CD8-positive, alpha-beta memory T cell (primary cell): ENCODE data around the gene MRTFB. TPM values are rescaled to one million over a fixed set of nuclear protein-coding genes. Genes with fewer than 3 reads are reported as not detected.
A peak's percentile ranks its signal among the peaks of the same experiment; 100 is the strongest.

Experiments
- CTCF ChIA-PET: fragments of 350-600 bp; sonication (Branson Sonifier 250); formaldehyde crosslinking; loops from one replicate; lab custom pipeline; 2021; ENCODE audit warnings: antibody characterized with exemption; lab: Charles Lee
- POLR2A ChIA-PET: fragments of 350-600 bp; sonication (Branson Sonifier 250); formaldehyde crosslinking; loops from one replicate; lab custom pipeline; 2021; ENCODE audit warnings: antibody characterized with exemption; lab: Charles Lee
- DNase-seq, 5 donors: peaks; one replicate each; pipeline versions ENCODE4 v3.0.0 to v3.0.0-alpha.2; 2020 to 2022; ENCODE audit warnings: mixed read lengths in 1 of 5
- H3K27ac ChIP-seq: one replicate; pipeline ENCODE4 v1.7.0; 2013; ENCODE audit warnings: low read depth, mild to moderate bottlenecking, low read length, moderate library complexity
- H3K27me3 ChIP-seq: 2 replicates; pipeline ENCODE4 v1.7.0; 2013; ENCODE audit warnings: low read length, mild to moderate bottlenecking; ENCODE audit not compliant: insufficient read depth, poor library complexity, severe bottlenecking
- H3K36me3 ChIP-seq: 2 replicates; pipeline ENCODE4 v1.7.0; 2013; ENCODE audit warnings: mild to moderate bottlenecking, low read length, moderate library complexity; ENCODE audit not compliant: insufficient read depth
- H3K4me1 ChIP-seq: 2 replicates; pipeline ENCODE4 v1.7.0; 2013; ENCODE audit warnings: mild to moderate bottlenecking, low read length, moderate library complexity; ENCODE audit not compliant: insufficient read depth
- H3K4me3 ChIP-seq: 2 replicates; pipeline ENCODE4 v1.7.0; 2013; ENCODE audit warnings: mild to moderate bottlenecking, low read length
- H3K9me3 ChIP-seq: 2 replicates; pipeline ENCODE4 v1.7.0; 2013; ENCODE audit warnings: mild to moderate bottlenecking, low read length
- H3K27ac Mint-ChIP-seq, 8 donors: one replicate each; pipeline ENCODE4 v1.8.0; 2020 to 2021; ENCODE audit warnings: mixed read lengths in 8 of 8, mild to moderate bottlenecking in 6 of 8, inconsistent platforms in 3 of 8, moderate library complexity in 3 of 8
- H3K27me3 Mint-ChIP-seq, 2 donors: one replicate each; pipeline ENCODE4 v1.8.0; 2020 to 2021; ENCODE audit warnings: mixed read lengths in 2 of 2, mild to moderate bottlenecking in 1 of 2, moderate library complexity in 1 of 2
- H3K36me3 Mint-ChIP-seq, 3 donors: one replicate each; pipeline ENCODE4 v1.8.0; 2020 to 2021; ENCODE audit warnings: mixed read lengths in 3 of 3, inconsistent platforms in 1 of 3, mild to moderate bottlenecking in 1 of 3
- H3K4me1 Mint-ChIP-seq, 3 donors: one replicate each; pipeline ENCODE4 v1.8.0; 2020 to 2021; ENCODE audit warnings: mixed read lengths in 3 of 3, inconsistent platforms in 1 of 3, mild to moderate bottlenecking in 1 of 3
- H3K4me3 Mint-ChIP-seq, 7 donors: one replicate each; pipeline ENCODE4 v1.8.0; 2020 to 2021; ENCODE audit warnings: mixed read lengths in 7 of 7, mild to moderate bottlenecking in 6 of 7, moderate library complexity in 4 of 7, inconsistent platforms in 2 of 7
- H3K9me3 Mint-ChIP-seq, 5 donors: one replicate each; pipeline ENCODE4 v1.8.0; 2020 to 2022; ENCODE audit warnings: mixed read lengths in 5 of 5, mild to moderate bottlenecking in 3 of 5, moderate library complexity in 2 of 5, inconsistent platforms in 1 of 5
- polyA plus RNA-seq: library from polyadenylated mRNA; unstranded; fragments of 300-500 nt; fragmentation: Illumina TruSeq; gene quantifications from one replicate; pipeline ENCODE4 v1.2.3, GENCODE V29; 2021
- total RNA-seq, 2 experiments: library from RNA; stranded (reverse); gene quantifications; one replicate each; pipeline ENCODE4 v1.2.3, GENCODE V29; 2021

The MRTFB gene
- total and polyA plus RNA-seq, 3 experiments from 2014 or later: 6.5 to 12.2 (median 12.0) TPM

DNA sequence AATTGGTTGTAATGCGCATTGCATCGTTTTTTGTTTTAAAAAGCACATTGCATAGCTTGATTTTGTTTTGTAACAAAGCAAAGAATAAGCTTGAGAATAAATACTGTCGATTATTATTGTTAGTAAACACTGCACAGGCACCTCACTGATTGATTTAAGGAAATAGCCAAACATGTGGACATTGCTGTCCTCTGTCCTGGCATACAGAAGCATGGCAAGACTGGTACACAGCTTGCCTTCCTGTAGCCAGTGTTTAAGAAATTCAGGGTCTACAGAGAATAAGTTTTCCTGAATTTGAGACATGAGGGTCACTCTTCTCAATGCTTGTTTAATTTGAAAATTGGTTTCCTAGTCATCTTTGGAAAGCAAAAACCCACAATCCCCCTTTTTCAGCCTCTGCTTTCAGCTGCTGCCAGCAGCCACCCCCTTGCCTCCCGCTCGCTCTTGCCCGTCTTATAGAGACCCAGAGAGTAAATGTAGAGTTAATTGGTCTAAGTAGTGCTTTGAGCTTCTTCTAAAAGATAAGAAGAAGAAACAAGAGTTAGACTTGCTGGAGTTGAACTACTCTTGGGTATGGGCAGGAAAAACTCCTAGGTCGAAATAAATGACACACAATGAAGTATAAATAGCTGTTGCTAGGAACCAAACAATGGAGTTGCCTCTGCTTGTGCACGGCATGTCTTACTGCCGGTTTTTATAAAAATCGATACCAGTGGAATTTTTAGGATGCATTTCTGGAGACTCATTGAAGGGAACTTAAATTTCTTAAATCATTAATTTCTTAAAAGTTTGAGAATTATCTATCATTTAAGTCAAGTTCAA is 116.6 kb downstream of the MRTFB start:
- Histone ChIP-seq H3K4me3 (no peak overlapping the region), H3K9me3 (no peaks in the 10 kb centered on the region), H3K27ac (no peak overlapping the region), H3K4me1 (peaks cover 11% of the 10 kb centered on the region), H3K36me3 (no peaks in the 10 kb centered on the region), H3K27me3 (no peaks in the 10 kb centered on the region)
- Mint-ChIP-seq H3K27me3 (no peaks in the 10 kb centered on the region), H3K27ac (no peak overlapping the region), H3K4me1 (peaks cover under 1 to 6% (median 2%) of the 10 kb centered on the region in 3 donors), H3K9me3 (no peaks in the 10 kb centered on the region), H3K36me3 (peaks cover 0 to 2% (median 0%) of the 10 kb centered on the region in 3 donors), H3K4me3 (no peak overlapping the region)
- POLR2A ChIA-PET: interaction anchor here (1.5 kb wide), 1 partner anchor 9 kb away, joined by 4 read pairs; no protein-coding TSS in a partner anchor
- CTCF ChIA-PET: no interaction called here
- no peak for DNase-seq

DNA sequence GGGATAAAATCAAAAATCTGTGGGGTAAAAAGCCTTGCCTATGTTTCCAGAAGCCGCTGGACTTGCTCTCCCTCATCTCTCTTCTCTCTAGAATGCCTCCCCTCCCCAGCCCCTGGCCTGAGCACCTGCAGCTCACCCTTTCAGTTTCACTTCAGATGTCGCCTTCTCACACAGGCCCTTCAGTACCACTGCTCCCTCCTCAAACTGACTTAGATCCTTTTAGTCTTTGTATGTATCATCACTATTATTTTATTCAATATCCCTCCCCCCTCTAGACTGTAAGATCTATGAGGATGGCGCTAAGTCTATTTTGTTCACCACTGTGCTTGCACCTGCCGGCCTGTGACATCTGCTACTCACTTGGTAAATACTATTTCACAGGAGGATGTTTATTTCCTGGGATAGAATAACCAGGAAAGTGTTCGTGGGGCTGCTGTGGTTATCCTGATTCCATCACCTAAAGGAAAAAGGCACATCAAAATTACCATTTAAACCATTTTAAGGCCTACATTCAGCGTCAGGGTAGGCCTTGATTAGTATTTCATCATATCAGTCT is 122.3 kb downstream of the MRTFB start:
- H3K4me1 ChIP-seq: peaks cover 26% of the 10 kb centered on the region
- Mint-ChIP-seq H3K27ac (peak overlapping the region in 7 of 8 donors; percentile 55 to 93 (median 78)), H3K4me3 (peak overlapping the region; percentile 13 to 85 (median 70)), H3K4me1 (peaks cover 15 to 27% (median 27%) of the 10 kb centered on the region in 3 donors), H3K36me3 (peaks cover 0 to 4% (median 2%) of the 10 kb centered on the region in 3 donors), H3K9me3 (no peaks in the 10 kb centered on the region), H3K27me3 (no peaks in the 10 kb centered on the region)
- H3K36me3 ChIP-seq: no peaks in the 10 kb centered on the region
- no peaks in the 10 kb centered on the region for H3K27me3 ChIP-seq
- H3K27ac ChIP-seq: no peak overlapping the region
- H3K4me3 ChIP-seq: peak overlapping the region; percentile 34
- no peaks in the 10 kb centered on the region for H3K9me3 ChIP-seq
- ChIA-PET POLR2A (no interaction called here), CTCF (interaction anchor here (0.7 kb wide), 1 partner anchor 1781 kb away, joined by 4 read pairs; no protein-coding TSS in a partner anchor)
- peak in 1 of 5 donors; percentile 27 for DNase-seq

DNA sequence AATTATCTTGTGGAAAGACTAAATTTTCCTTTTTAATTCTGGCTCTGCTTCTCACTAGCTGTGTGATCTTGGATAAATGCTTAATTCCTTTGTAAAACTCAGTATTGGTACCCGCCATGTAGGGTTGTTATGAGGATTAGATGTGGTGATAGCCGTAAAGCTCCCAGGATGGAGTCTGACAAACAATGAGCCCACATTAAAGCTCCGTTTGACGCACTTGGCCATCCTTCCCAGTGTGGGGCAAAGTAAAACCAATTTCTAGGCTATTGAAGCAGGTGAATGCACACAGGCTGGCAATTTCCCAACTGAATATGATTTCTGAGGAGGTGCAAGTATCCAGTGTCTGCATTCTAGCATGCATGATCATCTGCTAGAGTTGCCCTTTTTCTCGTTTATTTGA is 123.6 kb downstream of the MRTFB start:
- CTCF ChIA-PET: no interaction called here
- Histone ChIP-seq H3K27me3 (no peaks in the 10 kb centered on the region), H3K4me1 (peaks cover 26% of the 10 kb centered on the region), H3K27ac (no peak overlapping the region), H3K36me3 (no peaks in the 10 kb centered on the region), H3K4me3 (no peak overlapping the region), H3K9me3 (no peaks in the 10 kb centered on the region)
- Mint-ChIP-seq H3K27me3 (no peaks in the 10 kb centered on the region), H3K4me3 (no peak overlapping the region), H3K27ac (no peak overlapping the region), H3K36me3 (peaks cover 0 to 13% (median 8%) of the 10 kb centered on the region in 3 donors), H3K4me1 (peaks cover 15 to 27% (median 27%) of the 10 kb centered on the region in 3 donors), H3K9me3 (no peaks in the 10 kb centered on the region)
- POLR2A ChIA-PET: no interaction called here
- DNase-seq: peak in 1 of 5 donors; percentile 22

DNA sequence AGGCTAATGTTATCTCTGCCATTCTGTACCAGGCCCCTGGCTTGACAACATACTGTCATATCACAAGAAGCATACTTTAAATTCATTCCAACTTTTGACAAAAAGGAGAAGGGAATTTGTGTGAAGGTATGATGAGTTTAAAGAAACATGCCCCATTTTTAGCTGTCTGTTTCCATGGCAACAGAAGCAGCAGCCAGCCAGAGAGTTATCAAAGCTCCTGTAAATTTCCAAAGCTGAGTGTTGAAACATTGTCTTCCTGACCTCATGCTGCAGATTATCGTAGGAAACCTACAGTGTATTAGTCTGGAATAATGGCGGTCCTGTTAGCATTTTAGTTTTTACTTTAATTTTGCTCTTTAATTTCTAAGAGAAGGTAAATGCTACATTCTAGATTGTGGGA is 124.9 kb downstream of the MRTFB start:
- Mint-ChIP-seq H3K9me3 (no peaks in the 10 kb centered on the region), H3K27ac (peak overlapping the region in 3 of 8 donors; percentile 9 to 48 (median 19)), H3K4me3 (no peak overlapping the region), H3K27me3 (no peaks in the 10 kb centered on the region), H3K4me1 (peaks cover 15 to 27% (median 27%) of the 10 kb centered on the region in 3 donors), H3K36me3 (peaks cover 0 to 17% (median 10%) of the 10 kb centered on the region in 3 donors)
- Histone ChIP-seq H3K36me3 (no peaks in the 10 kb centered on the region), H3K4me3 (no peak overlapping the region), H3K27ac (no peak overlapping the region), H3K9me3 (no peaks in the 10 kb centered on the region), H3K27me3 (no peaks in the 10 kb centered on the region), H3K4me1 (peaks cover 26% of the 10 kb centered on the region)
- ChIA-PET POLR2A (interaction anchor here (1.0 kb wide), 1 partner anchor 9 kb away, joined by 4 read pairs; no protein-coding TSS in a partner anchor), CTCF (no interaction called here)
- DNase-seq: no peak

DNA sequence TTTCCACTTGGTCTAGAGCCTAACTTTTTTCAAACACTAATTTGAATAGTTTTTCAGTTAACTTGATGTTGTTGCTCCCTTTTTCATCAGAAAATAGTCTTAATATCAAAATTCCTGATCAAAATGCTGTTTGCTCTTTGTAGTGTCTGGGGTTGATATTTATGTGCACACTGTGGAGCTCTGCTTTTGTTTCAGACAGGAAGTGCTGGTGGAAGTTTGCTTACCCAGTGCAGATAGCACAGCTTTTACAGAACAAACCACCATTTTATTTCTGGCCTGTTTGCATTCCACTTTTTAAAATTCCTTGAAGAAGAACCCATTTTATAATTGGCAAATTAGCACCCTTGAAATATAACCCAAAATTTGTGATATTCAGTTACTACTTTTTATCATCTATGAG is 125.4 kb downstream of the MRTFB start:
- peak overlapping the region in 3 of 8 donors; percentile 2 to 37 (median 9) for H3K27ac Mint-ChIP-seq
- no peaks in the 10 kb centered on the region for H3K27me3 Mint-ChIP-seq
- H3K4me3 ChIP-seq: no peak overlapping the region
- H3K36me3 ChIP-seq: no peaks in the 10 kb centered on the region
- POLR2A ChIA-PET: interaction anchor here (1.0 kb wide), 1 partner anchor 9 kb away, joined by 4 read pairs; no protein-coding TSS in a partner anchor
- H3K27ac ChIP-seq: no peak overlapping the region
- H3K4me1 Mint-ChIP-seq: peaks cover 15 to 27% (median 27%) of the 10 kb centered on the region in 3 donors
- H3K9me3 ChIP-seq: no peaks in the 10 kb centered on the region
- H3K36me3 Mint-ChIP-seq: peaks cover 0 to 17% (median 8%) of the 10 kb centered on the region in 3 donors
- peaks cover 26% of the 10 kb centered on the region for H3K4me1 ChIP-seq
- H3K27me3 ChIP-seq: no peaks in the 10 kb centered on the region
- no peaks in the 10 kb centered on the region for H3K9me3 Mint-ChIP-seq
- CTCF ChIA-PET: no interaction called here
- H3K4me3 Mint-ChIP-seq: no peak overlapping the region
- peak in 1 of 5 donors; percentile 17 for DNase-seq

DNA sequence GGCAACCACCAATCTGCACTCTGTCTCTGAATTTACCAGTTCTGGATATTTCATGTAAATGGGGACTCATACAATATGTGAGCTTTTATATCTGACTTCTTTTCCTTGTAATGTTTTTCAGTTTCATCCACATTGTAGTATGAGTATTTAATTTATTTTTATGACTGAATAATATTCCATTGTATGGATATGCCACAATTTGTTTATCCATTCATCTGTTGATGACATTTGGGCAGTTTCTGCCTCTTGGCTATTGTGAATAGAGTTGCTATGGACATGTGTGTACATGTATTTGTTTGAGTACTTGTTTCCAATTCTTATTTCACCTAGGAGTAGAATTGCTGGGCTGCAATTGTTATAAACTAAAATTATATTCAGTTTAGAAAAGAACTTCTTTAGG is 126.9 kb downstream of the MRTFB start:
- ChIA-PET CTCF (no interaction called here), POLR2A (no interaction called here)
- DNase-seq: no peak
- Mint-ChIP-seq H3K4me1 (peaks cover 13 to 22% (median 22%) of the 10 kb centered on the region in 3 donors), H3K9me3 (no peaks in the 10 kb centered on the region), H3K36me3 (peaks cover 0 to 17% (median 8%) of the 10 kb centered on the region in 3 donors), H3K27ac (no peak overlapping the region), H3K4me3 (no peak overlapping the region), H3K27me3 (no peaks in the 10 kb centered on the region)
- H3K27ac ChIP-seq: no peak overlapping the region
- H3K4me1 ChIP-seq: peaks cover 26% of the 10 kb centered on the region
- H3K27me3 ChIP-seq: no peaks in the 10 kb centered on the region
- H3K4me3 ChIP-seq: no peak overlapping the region
- H3K9me3 ChIP-seq: no peaks in the 10 kb centered on the region
- H3K36me3 ChIP-seq: no peaks in the 10 kb centered on the region

DNA sequence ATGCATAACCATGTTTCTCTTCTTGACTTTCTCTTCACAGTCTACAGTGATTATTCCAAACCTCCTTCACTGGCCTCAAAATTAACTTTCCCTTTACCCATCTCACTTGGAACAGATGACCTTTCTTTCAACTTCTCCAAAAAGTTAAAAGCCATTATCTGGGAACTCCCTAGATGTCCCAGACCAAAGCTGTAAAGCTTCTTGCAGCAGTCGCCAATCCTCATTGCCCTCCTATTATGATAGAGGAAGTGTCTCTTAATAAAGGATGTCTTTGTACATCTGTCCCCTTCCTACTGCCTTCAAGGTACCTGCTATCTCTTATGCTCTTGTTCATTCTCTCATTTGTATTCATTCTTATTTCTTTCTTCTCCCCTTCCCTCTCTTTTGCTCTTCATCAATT is 127.5 kb downstream of the MRTFB start:
- H3K36me3 ChIP-seq: no peaks in the 10 kb centered on the region
- Mint-ChIP-seq H3K27ac (peak overlapping the region in 1 of 8 donors; percentile 13), H3K4me1 (peaks cover 8 to 17% (median 16%) of the 10 kb centered on the region in 3 donors), H3K4me3 (no peak overlapping the region), H3K9me3 (no peaks in the 10 kb centered on the region), H3K36me3 (peaks cover 0 to 17% (median 8%) of the 10 kb centered on the region in 3 donors), H3K27me3 (no peaks in the 10 kb centered on the region)
- peaks cover 25% of the 10 kb centered on the region for H3K4me1 ChIP-seq
- H3K27ac ChIP-seq: no peak overlapping the region
- no peaks in the 10 kb centered on the region for H3K9me3 ChIP-seq
- H3K4me3 ChIP-seq: no peak overlapping the region
- ChIA-PET POLR2A (no interaction called here), CTCF (no interaction called here)
- DNase-seq: no peak
- H3K27me3 ChIP-seq: no peaks in the 10 kb centered on the region

DNA sequence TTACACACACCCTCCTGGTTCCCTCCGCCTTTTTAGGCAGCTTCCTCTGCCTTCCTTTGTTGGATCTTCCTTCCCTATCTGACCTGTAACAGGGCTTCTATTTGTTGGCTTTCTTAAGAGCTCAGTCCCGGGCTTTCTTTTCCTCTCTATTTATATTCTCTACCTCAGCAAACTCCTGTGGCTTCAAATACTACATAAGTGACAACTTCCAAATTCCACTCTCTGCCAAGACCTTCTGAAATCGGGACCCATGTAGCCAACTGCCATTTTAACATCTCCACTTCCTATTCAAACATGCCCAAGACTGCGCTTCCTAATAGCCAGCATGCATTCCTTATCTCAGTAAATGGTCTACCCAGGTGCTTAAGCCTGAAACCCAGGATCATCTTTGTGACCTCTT is 128.1 kb downstream of the MRTFB start:
- Histone ChIP-seq H3K27me3 (no peaks in the 10 kb centered on the region), H3K9me3 (no peaks in the 10 kb centered on the region), H3K27ac (no peak overlapping the region), H3K36me3 (no peaks in the 10 kb centered on the region), H3K4me3 (no peak overlapping the region), H3K4me1 (peaks cover 18% of the 10 kb centered on the region)
- H3K4me3 Mint-ChIP-seq: no peak overlapping the region
- no peak for DNase-seq
- POLR2A ChIA-PET: no interaction called here
- CTCF ChIA-PET: no interaction called here
- no peaks in the 10 kb centered on the region for H3K27me3 Mint-ChIP-seq
- H3K4me1 Mint-ChIP-seq: peaks cover 4 to 16% (median 14%) of the 10 kb centered on the region in 3 donors
- peaks cover 0 to 17% (median 8%) of the 10 kb centered on the region in 3 donors for H3K36me3 Mint-ChIP-seq
- no peaks in the 10 kb centered on the region for H3K9me3 Mint-ChIP-seq
- no peak overlapping the region for H3K27ac Mint-ChIP-seq
